ENCODE results near the gene MIPOL1.

Gene MIPOL1

DNA sequence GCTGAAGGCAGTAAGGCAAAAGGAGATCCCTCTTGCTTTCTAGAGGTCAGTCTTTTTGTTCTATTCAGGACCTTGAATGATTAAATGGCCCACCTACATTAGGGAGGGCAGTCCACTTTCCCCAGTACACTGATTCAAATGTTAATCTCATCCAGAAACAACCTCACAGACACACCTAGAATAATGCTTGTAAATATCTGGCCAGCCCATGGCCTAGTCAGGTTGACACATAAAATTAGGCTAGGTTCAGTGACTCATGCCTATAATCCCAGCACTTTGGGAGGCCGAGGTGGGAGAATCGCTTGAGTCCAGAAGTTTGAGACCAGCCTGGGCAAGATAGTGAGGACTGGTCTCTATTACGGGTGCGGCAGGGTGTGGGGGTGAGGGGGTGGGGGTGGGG, 43.5 kb downstream of the MIPOL1 start:
- Mint-ChIP-seq H3K4me1 (no peaks in the 10 kb centered on the region), H3K4me3 (no peak overlapping the region), H3K9me3 (no peaks in the 10 kb centered on the region)

DNA sequence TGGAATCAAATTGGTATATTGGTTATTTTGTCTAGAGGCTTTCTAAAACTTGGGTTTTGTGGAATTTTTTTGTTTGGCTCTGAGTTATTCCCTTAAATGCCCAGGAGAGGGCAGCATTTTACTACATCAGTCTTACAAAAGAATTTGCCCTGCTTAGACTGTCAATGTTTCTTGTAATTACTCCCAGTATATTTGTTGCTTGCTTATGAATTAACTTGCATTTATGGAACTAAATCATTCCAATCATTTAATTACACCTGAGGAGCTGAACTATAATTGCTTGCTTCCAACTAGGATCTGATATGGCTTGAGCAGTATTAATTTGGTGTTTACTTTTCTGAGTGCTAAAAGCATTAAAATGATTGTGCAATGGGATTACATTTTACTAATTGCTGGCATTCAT, 48.7 kb downstream of the MIPOL1 start:
- no peaks in the 10 kb centered on the region for H3K9me3 Mint-ChIP-seq

More for the DNA sequence above, 43.5 kb downstream of the MIPOL1 start:
- H3K36me3 Mint-ChIP-seq, result no peaks in the 10 kb centered on the region
- no peak overlapping the region for H3K27ac Mint-ChIP-seq
- no peaks in the 10 kb centered on the region for H3K27me3 Mint-ChIP-seq

GRCh38 chr14:37247791-37248461, 50.2 kb downstream of the MIPOL1 start:
- Mint-ChIP-seq H3K9me3 (no peaks in the 10 kb centered on the region), H3K4me3 (no peak overlapping the region), H3K27ac (no peak overlapping the region), H3K4me1 (no peaks in the 10 kb centered on the region), H3K27me3 (no peaks in the 10 kb centered on the region), H3K36me3 (no peaks in the 10 kb centered on the region)

More for the DNA sequence above, 48.7 kb downstream of the MIPOL1 start:
- Mint-ChIP-seq H3K27me3 (no peaks in the 10 kb centered on the region), H3K4me3 (no peak overlapping the region), H3K36me3 (no peaks in the 10 kb centered on the region), H3K27ac (no peak overlapping the region), H3K4me1 (no peaks in the 10 kb centered on the region)

- H3K4me3 Mint-ChIP-seq, result no peak overlapping the region
- no peak overlapping the region for H3K27ac Mint-ChIP-seq
These were observed 54.0 kb downstream of the MIPOL1 start for GRCh38 chr14:37251775-37252174.

GRCh38 chr14:37252434-37252833, 54.7 kb downstream of the MIPOL1 start:
- no peaks in the 10 kb centered on the region for H3K27me3 Mint-ChIP-seq
- no peaks in the 10 kb centered on the region for H3K9me3 Mint-ChIP-seq
- H3K36me3 Mint-ChIP-seq, result no peaks in the 10 kb centered on the region
- no peak overlapping the region for H3K4me3 Mint-ChIP-seq
- H3K4me1 Mint-ChIP-seq, result no peaks in the 10 kb centered on the region
- no peak overlapping the region for H3K27ac Mint-ChIP-seq

More at GRCh38 chr14:37251775-37252174, 54.0 kb downstream of the MIPOL1 start:
- H3K36me3 Mint-ChIP-seq, result no peaks in the 10 kb centered on the region
- no peaks in the 10 kb centered on the region for H3K27me3 Mint-ChIP-seq
- no peaks in the 10 kb centered on the region for H3K9me3 Mint-ChIP-seq
- H3K4me1 Mint-ChIP-seq, result no peaks in the 10 kb centered on the region

DNA sequence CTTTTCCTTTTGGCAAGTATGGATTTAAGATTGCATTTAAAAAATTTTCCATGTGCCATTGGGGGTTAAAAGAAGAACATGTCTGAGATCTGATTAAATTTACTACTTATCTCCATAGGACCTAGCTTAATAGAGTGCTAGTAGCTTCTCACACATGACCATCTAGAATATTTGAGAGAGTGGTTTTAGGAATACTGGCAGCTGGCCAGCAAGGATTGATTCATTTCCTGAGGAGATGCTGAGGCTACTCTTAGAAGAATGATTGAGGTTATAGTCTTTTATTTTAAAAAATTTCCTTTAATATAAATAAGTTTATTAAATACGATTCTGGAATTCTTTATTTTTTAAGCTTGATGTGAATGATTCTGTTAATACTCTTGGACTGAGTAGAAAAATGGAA, 56.2 kb downstream of the MIPOL1 start:
- no peak overlapping the region for H3K27ac Mint-ChIP-seq
- no peaks in the 10 kb centered on the region for H3K36me3 Mint-ChIP-seq
- no peak overlapping the region for H3K4me3 Mint-ChIP-seq
- H3K27me3 Mint-ChIP-seq, result no peaks in the 10 kb centered on the region
- H3K9me3 Mint-ChIP-seq, result no peaks in the 10 kb centered on the region
- no peaks in the 10 kb centered on the region for H3K4me1 Mint-ChIP-seq

DNA sequence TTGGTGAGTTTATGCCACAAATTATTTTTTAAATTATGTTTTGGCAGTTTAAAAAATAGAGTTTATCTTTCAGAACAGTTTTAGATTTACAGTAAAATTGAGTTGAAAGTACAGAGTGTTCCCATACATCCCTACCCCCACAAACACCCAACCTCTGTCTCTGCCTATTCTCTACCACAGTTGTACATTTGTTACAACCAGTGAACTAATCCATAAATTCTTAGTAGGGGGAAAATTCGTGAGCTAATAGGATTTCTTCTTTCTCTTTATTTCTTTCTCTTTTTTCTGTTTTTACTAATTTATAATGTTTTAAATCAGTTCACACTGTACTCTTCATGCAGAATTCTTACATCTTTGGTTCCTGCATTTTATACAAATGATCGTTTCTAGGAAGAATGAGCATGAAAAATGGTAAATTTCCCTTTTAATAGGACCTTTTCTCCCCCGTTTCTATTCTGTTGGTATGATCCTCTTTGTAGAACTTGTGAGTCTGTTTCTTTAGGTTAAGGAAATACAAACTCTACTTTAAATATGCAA, 56.7 kb downstream of the MIPOL1 start:
- H3K27ac Mint-ChIP-seq, result no peak overlapping the region
- H3K9me3 Mint-ChIP-seq, result no peaks in the 10 kb centered on the region
- H3K4me1 Mint-ChIP-seq, result no peaks in the 10 kb centered on the region
- no peaks in the 10 kb centered on the region for H3K27me3 Mint-ChIP-seq
- no peak overlapping the region for H3K4me3 Mint-ChIP-seq
- H3K36me3 Mint-ChIP-seq, result no peaks in the 10 kb centered on the region

DNA sequence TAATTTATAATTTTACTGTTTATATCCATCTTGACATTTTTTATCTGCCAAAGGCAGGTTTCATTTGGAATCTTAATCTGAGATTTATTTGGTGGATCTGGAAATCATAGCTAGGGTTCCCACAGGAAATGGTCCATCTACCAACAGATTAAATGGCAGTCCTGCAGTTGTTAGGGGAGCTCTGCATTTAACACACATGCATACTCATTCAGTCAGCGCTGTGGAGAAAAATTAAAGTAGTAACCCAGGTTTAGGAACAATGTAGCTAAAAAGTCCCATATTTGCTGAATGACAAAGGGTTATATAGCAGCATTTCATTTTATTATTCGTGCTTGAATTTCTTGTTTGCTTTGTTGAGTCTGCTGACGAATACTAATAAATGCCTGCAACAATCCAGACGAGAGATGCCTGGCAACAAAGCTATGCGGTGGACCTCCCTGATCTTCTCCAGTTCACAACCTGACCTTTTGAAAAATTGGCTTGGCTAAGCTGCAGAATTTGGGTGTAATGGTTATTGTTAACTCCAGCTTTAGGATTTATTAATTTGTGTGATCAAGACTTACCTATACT, 59.8 kb downstream of the MIPOL1 start:
- H3K4me1 Mint-ChIP-seq, result no peaks in the 10 kb centered on the region
- H3K4me3 Mint-ChIP-seq, result no peak overlapping the region
- no peaks in the 10 kb centered on the region for H3K9me3 Mint-ChIP-seq
- no peak overlapping the region for H3K27ac Mint-ChIP-seq
- H3K36me3 Mint-ChIP-seq, result no peaks in the 10 kb centered on the region
- no peaks in the 10 kb centered on the region for H3K27me3 Mint-ChIP-seq

GRCh38 chr14:37262649-37263048, 64.9 kb downstream of the MIPOL1 start:
- Mint-ChIP-seq H3K27me3 (no peaks in the 10 kb centered on the region), H3K4me1 (no peaks in the 10 kb centered on the region), H3K36me3 (no peaks in the 10 kb centered on the region), H3K4me3 (no peak overlapping the region), H3K9me3 (peaks cover 9% of the 10 kb centered on the region), H3K27ac (no peak overlapping the region)

- Mint-ChIP-seq H3K27ac (no peak overlapping the region), H3K4me1 (no peaks in the 10 kb centered on the region), H3K9me3 (peaks cover 9% of the 10 kb centered on the region), H3K4me3 (no peak overlapping the region), H3K27me3 (no peaks in the 10 kb centered on the region), H3K36me3 (no peaks in the 10 kb centered on the region)
These were observed 66.0 kb downstream of the MIPOL1 start for GRCh38 chr14:37263656-37264236.

DNA sequence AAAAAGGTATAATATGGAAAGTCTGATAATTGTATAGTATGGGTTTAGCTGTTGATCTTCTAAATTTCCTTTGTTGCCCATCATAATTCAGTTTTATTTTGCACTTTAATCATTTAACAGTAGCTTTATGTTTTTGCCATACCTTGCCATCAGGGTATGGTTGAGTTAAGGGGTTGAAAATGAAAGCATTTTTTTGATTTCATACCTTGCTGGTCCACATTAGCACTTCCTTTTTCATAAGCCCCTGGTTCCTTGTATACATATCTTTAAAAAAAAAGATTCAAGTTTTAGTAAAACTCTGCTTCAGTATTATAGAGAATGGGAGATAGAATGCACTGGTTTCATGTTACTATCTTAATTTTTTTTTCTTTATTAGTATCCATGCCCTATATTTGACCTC, 71.1 kb downstream of the MIPOL1 start:
- H3K27me3 Mint-ChIP-seq, result no peaks in the 10 kb centered on the region
- peaks cover 9% of the 10 kb centered on the region for H3K9me3 Mint-ChIP-seq

DNA sequence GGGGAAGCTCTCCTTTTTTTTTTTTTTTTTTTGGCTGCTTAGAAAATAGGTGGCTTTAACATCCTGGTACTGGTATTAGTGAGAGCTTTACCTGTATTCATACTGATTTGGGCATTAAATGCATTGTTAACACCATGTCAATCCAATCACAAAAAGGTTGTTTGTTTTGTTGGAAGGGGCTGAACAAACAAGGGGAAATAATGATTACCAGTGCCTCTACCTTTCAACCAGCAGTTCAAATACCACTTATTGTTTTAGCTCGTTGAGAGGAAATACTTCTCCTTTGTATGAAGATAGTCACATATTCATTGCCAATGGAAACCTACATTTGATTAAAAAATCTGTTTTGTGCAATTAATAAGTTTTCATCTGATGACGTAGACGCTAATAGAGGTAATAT, 72.9 kb downstream of the MIPOL1 start:
- Mint-ChIP-seq H3K4me3 (no peak overlapping the region), H3K4me1 (no peaks in the 10 kb centered on the region), H3K27me3 (no peaks in the 10 kb centered on the region)

More for the DNA sequence above, 71.1 kb downstream of the MIPOL1 start:
- no peaks in the 10 kb centered on the region for H3K36me3 Mint-ChIP-seq
- H3K27ac Mint-ChIP-seq, result no peak overlapping the region
- H3K4me1 Mint-ChIP-seq, result no peaks in the 10 kb centered on the region
- H3K4me3 Mint-ChIP-seq, result no peak overlapping the region

GRCh38 chr14:37272569-37272968, 74.8 kb downstream of the MIPOL1 start:
- Mint-ChIP-seq H3K4me3 (no peak overlapping the region), H3K27me3 (no peaks in the 10 kb centered on the region), H3K9me3 (no peaks in the 10 kb centered on the region), H3K27ac (no peak overlapping the region), H3K36me3 (no peaks in the 10 kb centered on the region), H3K4me1 (no peaks in the 10 kb centered on the region)

More for the DNA sequence above, 72.9 kb downstream of the MIPOL1 start:
- no peaks in the 10 kb centered on the region for H3K9me3 Mint-ChIP-seq
- no peaks in the 10 kb centered on the region for H3K36me3 Mint-ChIP-seq
- H3K27ac Mint-ChIP-seq, result no peak overlapping the region

DNA sequence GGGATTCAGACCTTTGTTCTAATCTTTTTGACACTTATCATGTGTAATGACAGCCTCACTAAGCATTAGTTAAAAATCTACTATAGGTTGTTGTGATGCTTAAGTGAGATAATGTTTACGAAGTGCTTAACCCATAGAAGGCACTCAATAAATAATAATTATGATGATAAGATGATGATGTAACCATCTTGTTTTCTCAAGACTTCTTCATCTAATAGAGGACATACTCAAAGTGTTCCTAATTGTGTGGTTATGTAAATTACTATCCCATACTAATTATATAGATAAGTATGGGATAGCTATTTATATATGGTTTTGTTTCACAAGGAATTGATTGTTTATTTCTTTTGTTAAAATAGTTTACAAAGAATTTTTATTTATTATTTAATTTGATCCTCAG, 76.9 kb downstream of the MIPOL1 start:
- Mint-ChIP-seq H3K4me3 (no peak overlapping the region), H3K27ac (no peak overlapping the region), H3K36me3 (no peaks in the 10 kb centered on the region), H3K4me1 (no peaks in the 10 kb centered on the region), H3K9me3 (no peaks in the 10 kb centered on the region), H3K27me3 (no peaks in the 10 kb centered on the region)

- Mint-ChIP-seq H3K4me1 (no peaks in the 10 kb centered on the region), H3K9me3 (no peaks in the 10 kb centered on the region), H3K27me3 (no peaks in the 10 kb centered on the region), H3K4me3 (no peak overlapping the region), H3K27ac (no peak overlapping the region), H3K36me3 (no peaks in the 10 kb centered on the region)
These were observed 78.2 kb downstream of the MIPOL1 start for GRCh38 chr14:37275963-37276362.

Measured in activated naive CD4-positive, alpha-beta T cell treated with anti-CD3 and anti-CD28 coated beads, Interleukin-2, amount 50 U/mL, for 24 hours (primary cell).